GM19463 (cell line): Measurements from ENCODE around the gene SMG6.
"Not testable (repeated sequence)": the region's sequence is repeated elsewhere in the genome, so short reads cannot be mapped to it uniquely, and the experiment has no call there.

Source experiments
- ATAC-seq: cut with Tn5 transposase; IDR thresholded peaks from one replicate; pipeline ENCODE4 v1.9.1; 2021; ENCODE audit warnings: mild to moderate bottlenecking, moderate library complexity; ENCODE audit not compliant: unreplicated experiment

SMG6 gene

GRCh38 chr17:2210726-2211125 is 92.9 kb downstream of the SMG6 start:
- no peak for ATAC-seq

GRCh38 chr17:2207815-2208515 is 95.6 kb downstream of the SMG6 start:
- ATAC-seq = no peak

- no peak for ATAC-seq
Measured at GRCh38 chr17:2204393-2204792, 99.2 kb downstream of the SMG6 start.

- no peak for ATAC-seq
Measured at GRCh38 chr17:2203818-2204217, 99.8 kb downstream of the SMG6 start.

- no peak for ATAC-seq
Measured at GRCh38 chr17:2202996-2203575, 100.5 kb downstream of the SMG6 start.

- ATAC-seq = no peak
Measured at GRCh38 chr17:2202302-2202995, 101.1 kb downstream of the SMG6 start.

GRCh38 chr17:2199386-2199785 is 104.2 kb downstream of the SMG6 start:
- ATAC-seq = not testable (repeated sequence)

GRCh38 chr17:2198927-2199326 is 104.7 kb downstream of the SMG6 start:
- no peak for ATAC-seq

GRCh38 chr17:2197271-2197670 is 106.3 kb downstream of the SMG6 start:
- ATAC-seq = no peak

GRCh38 chr17:2195729-2196128 is 107.9 kb downstream of the SMG6 start:
- ATAC-seq = no peak

GRCh38 chr17:2194889-2195335 is 108.7 kb downstream of the SMG6 start:
- ATAC-seq = no peak

- ATAC-seq = no peak
Measured at GRCh38 chr17:2192367-2193057, 111.1 kb downstream of the SMG6 start.

- no peak for ATAC-seq
Measured at GRCh38 chr17:2191785-2192184, 111.8 kb downstream of the SMG6 start.

- ATAC-seq = no peak
Measured at GRCh38 chr17:2191227-2191626, 112.4 kb downstream of the SMG6 start.

- no peak for ATAC-seq
Measured at GRCh38 chr17:2190014-2190413, 113.6 kb downstream of the SMG6 start.

- ATAC-seq = no peak
Measured at GRCh38 chr17:2188971-2189630, 114.5 kb downstream of the SMG6 start.

GRCh38 chr17:2187758-2188157 is 115.8 kb downstream of the SMG6 start:
- ATAC-seq = no peak

- no peak for ATAC-seq
Measured at GRCh38 chr17:2186937-2187336, 116.6 kb downstream of the SMG6 start.

- no peak for ATAC-seq
Measured at GRCh38 chr17:2184993-2185931, 118.3 kb downstream of the SMG6 start.

GRCh38 chr17:2183346-2183745 is 120.2 kb downstream of the SMG6 start:
- ATAC-seq = no peak
